ENCODE results near the gene NIPSNAP3A.

GRCh38 chr9:104795082-104795481 is 47.6 kb downstream of the NIPSNAP3A start:
- TF ChIP-seq CTCF (optimal IDR thresholded peaks at IDR 0.05 in 1 of 3, IDR thresholded peaks at IDR 0.05 in 1 of 3, conservative IDR thresholded peaks at IDR 0.05 in 1 of 3; ENCODE audit: extremely low read depth in 1 of 3, insufficient read depth in 2 of 3, low read length in 3 of 3) = no peak
- TF ChIP-seq EZH2 (IDR thresholded peaks at IDR 0.05; ENCODE audit: low read length) = no peak
